ENCODE data around the gene IP6K3. TPM values are rescaled to one million over a fixed set of nuclear protein-coding genes. Genes with fewer than 3 reads are reported as not detected.

The IP6K3 gene
- polyA plus RNA-seq, 1 of the 3 experiments (the other 2 are of a cell fraction) = 0.21 TPM

GRCh38 chr6:33726696-33727095 lies 20.0 kb downstream of the IP6K3 start:
- H3K9ac ChIP-seq = no peak overlapping the region
- H3K4me1 ChIP-seq (ENCODE audit: control insufficient read depth in 1 of 2, insufficient read depth in 2 of 2, low read depth in 1 of 2, low read length in 1 of 2) = no peaks in the 10 kb centered on the region; a peak in 1 of 4 replicates
- CTCF ChIA-PET = interaction anchor here (1.4 to 8.2 kb wide), 4 partner anchors 12 to 41 kb away, joined by 3 to 59 read pairs (median 6); partner anchors contain the start of gene UQCC2
- no peak overlapping the region for H3K27ac ChIP-seq (ENCODE audit: low read depth in 2 of 2, low read length in 1 of 2)
- no peaks in the 10 kb centered on the region for H3K9me2 ChIP-seq
- TF ChIP-seq CTCF (IDR thresholded peaks at IDR 0.05) (no peak), USF1 (IDR thresholded peaks at IDR 0.05; ENCODE audit: borderline replicate concordance, low read depth) (no peak), TCF12 (IDR thresholded peaks at IDR 0.05) (no peak), RFX5 (IDR thresholded peaks at IDR 0.05; ENCODE audit: low read length) (no peak), TEAD4 (IDR thresholded peaks at IDR 0.05; ENCODE audit: borderline replicate concordance, insufficient read depth) (no peak), YY1 (IDR thresholded peaks at IDR 0.05; ENCODE audit: low read depth) (no peak), ZBTB33 (IDR thresholded peaks at IDR 0.05; ENCODE audit: borderline replicate concordance, low read depth) (no peak), RCOR1 (IDR thresholded peaks at IDR 0.05; ENCODE audit: low read length) (no peak), RXRA (IDR thresholded peaks at IDR 0.05; ENCODE audit: borderline replicate concordance, low read depth) (no peak), FOSL2 (IDR thresholded peaks at IDR 0.05; ENCODE audit: borderline replicate concordance, low read depth) (no peak), GATA2 (CRISPR knock-in tag; IDR thresholded peaks at IDR 0.05) (no peak), SMC3 (IDR thresholded peaks at IDR 0.05; ENCODE audit: low read depth, low read length) (no peak), NFIC (IDR thresholded peaks at IDR 0.05; ENCODE audit: borderline replicate concordance) (no peak), IRF3 (IDR thresholded peaks at IDR 0.05; ENCODE audit: low read depth, low read length) (no peak), EZH2phosphoT487 (IDR thresholded peaks at IDR 0.05; ENCODE audit: borderline replicate concordance, low read depth) (no peak)
- TF ChIP-seq, protein P1, sequence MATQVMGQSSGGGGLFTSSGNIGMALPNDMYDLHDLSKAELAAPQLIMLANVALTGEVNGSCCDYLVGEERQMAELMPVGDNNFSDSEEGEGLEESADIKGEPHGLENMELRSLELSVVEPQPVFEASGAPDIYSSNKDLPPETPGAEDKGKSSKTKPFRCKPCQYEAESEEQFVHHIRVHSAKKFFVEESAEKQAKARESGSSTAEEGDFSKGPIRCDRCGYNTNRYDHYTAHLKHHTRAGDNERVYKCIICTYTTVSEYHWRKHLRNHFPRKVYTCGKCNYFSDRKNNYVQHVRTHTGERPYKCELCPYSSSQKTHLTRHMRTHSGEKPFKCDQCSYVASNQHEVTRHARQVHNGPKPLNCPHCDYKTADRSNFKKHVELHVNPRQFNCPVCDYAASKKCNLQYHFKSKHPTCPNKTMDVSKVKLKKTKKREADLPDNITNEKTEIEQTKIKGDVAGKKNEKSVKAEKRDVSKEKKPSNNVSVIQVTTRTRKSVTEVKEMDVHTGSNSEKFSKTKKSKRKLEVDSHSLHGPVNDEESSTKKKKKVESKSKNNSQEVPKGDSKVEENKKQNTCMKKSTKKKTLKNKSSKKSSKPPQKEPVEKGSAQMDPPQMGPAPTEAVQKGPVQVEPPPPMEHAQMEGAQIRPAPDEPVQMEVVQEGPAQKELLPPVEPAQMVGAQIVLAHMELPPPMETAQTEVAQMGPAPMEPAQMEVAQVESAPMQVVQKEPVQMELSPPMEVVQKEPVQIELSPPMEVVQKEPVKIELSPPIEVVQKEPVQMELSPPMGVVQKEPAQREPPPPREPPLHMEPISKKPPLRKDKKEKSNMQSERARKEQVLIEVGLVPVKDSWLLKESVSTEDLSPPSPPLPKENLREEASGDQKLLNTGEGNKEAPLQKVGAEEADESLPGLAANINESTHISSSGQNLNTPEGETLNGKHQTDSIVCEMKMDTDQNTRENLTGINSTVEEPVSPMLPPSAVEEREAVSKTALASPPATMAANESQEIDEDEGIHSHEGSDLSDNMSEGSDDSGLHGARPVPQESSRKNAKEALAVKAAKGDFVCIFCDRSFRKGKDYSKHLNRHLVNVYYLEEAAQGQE (IDR thresholded peaks at IDR 0.05; ENCODE audit: low read depth, low read length) = no peak
- TF ChIP-seq, protein P2, sequence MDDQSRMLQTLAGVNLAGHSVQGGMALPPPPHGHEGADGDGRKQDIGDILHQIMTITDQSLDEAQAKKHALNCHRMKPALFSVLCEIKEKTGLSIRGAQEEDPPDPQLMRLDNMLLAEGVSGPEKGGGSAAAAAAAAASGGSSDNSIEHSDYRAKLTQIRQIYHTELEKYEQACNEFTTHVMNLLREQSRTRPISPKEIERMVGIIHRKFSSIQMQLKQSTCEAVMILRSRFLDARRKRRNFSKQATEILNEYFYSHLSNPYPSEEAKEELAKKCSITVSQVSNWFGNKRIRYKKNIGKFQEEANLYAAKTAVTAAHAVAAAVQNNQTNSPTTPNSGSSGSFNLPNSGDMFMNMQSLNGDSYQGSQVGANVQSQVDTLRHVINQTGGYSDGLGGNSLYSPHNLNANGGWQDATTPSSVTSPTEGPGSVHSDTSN (IDR thresholded peaks at IDR 0.05) = no peak
- H3K36me3 ChIP-seq (replicated peaks in 1 of 2; ENCODE audit: control insufficient read depth in 1 of 2, insufficient read depth in 2 of 2, low read length in 1 of 2) = no peaks in the 10 kb centered on the region
- H3K9me3 ChIP-seq = no peaks in the 10 kb centered on the region
- H3K79me2 ChIP-seq (ENCODE audit: insufficient read depth) = no peaks in the 10 kb centered on the region
- POLR2A ChIA-PET = no interaction called here
- peaks cover 57% of the 10 kb centered on the region for H3K27me3 ChIP-seq (ENCODE audit: insufficient read depth)
- no peaks in the 10 kb centered on the region for H3F3A ChIP-seq (replicated peaks; ENCODE audit: insufficient read depth)
- no peak overlapping the region for H2AFZ ChIP-seq (ENCODE audit: low read depth)
- H3K4me2 ChIP-seq = no peak overlapping the region
- H3K4me3 ChIP-seq (ENCODE audit: low read depth in 2 of 2, low read length in 1 of 2) = no peak overlapping the region
- no peak for DNase-seq
- H4K20me1 ChIP-seq (ENCODE audit: insufficient read depth) = no peaks in the 10 kb centered on the region
- 86% methylated on average over 14 of the region's 15 CpGs for WGBS (ENCODE audit: low lambda C conversion rate)

Measured in SK-N-SH (cell line).